Midbrain (tissue), 1 donor: ENCODE measurements around the gene ZNF319.

Experiments
- DNase-seq: peaks from one replicate; lab custom pipeline; 2025; lab: John Stamatoyannopoulos, UW

Gene ZNF319

GRCh38 chr16:57956270-57956808 lies 44.1 kb downstream of the ZNF319 start:
- no peak for DNase-seq

- no peak for DNase-seq
These were observed 44.8 kb downstream of the ZNF319 start for GRCh38 chr16:57955572-57956188.

- no peak for DNase-seq
These were observed 46.6 kb downstream of the ZNF319 start for GRCh38 chr16:57953857-57954256.

- DNase-seq = no peak
These were observed 47.6 kb downstream of the ZNF319 start for GRCh38 chr16:57952909-57953308.

GRCh38 chr16:57951204-57951960 lies 49.1 kb downstream of the ZNF319 start:
- DNase-seq = no peak

- DNase-seq = no peak
These were observed 50.1 kb downstream of the ZNF319 start for GRCh38 chr16:57950382-57950781.

GRCh38 chr16:57949595-57950238 lies 50.8 kb downstream of the ZNF319 start:
- DNase-seq = no peak

- no peak for DNase-seq
These were observed 51.5 kb downstream of the ZNF319 start for GRCh38 chr16:57949013-57949412.

- no peak for DNase-seq
These were observed 52.4 kb downstream of the ZNF319 start for GRCh38 chr16:57948027-57948426.

- no peak for DNase-seq
These were observed 53.2 kb downstream of the ZNF319 start for GRCh38 chr16:57947261-57947660.

GRCh38 chr16:57946181-57946801 lies 54.2 kb downstream of the ZNF319 start:
- DNase-seq = no peak

GRCh38 chr16:57945740-57946138 lies 54.7 kb downstream of the ZNF319 start:
- no peak for DNase-seq

- DNase-seq = no peak
These were observed 55.3 kb downstream of the ZNF319 start for GRCh38 chr16:57944970-57945739.
